ENCODE data around the gene ASB18.
A peak's percentile ranks its signal among the peaks of the same experiment; 100 is the strongest.

The ASB18 gene

GRCh38 chr2:236208019-236208926, 55.9 kb downstream of the ASB18 start:
- no peak for DNase-seq (ENCODE audit: low read depth, low spot score)

DNA sequence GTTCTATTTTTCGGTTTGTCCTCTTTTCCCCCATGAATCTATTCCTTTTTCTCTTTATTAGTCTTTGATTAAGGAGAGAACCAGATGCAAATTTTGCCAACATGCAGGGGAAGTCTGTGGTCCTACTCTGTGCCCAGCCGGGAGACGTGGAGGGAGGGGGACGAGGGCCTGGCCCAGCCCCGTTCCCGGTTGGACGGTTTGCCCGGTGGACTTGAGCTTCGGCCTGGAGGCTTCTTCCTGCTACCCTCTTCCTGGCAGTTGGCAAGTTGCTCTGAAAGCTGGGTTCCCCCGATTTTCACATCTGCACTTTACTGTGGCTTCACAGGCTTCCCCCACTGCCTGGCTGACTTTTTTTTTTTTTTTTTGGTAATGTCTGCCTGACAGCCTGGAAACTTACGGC, 56.7 kb downstream of the ASB18 start:
- no peak for DNase-seq (ENCODE audit: low read depth, low spot score)

- DNase-seq (ENCODE audit: low read depth, low spot score), result no peak
Observed at GRCh38 chr2:236205867-236206645, 58.1 kb downstream of the ASB18 start.

DNA sequence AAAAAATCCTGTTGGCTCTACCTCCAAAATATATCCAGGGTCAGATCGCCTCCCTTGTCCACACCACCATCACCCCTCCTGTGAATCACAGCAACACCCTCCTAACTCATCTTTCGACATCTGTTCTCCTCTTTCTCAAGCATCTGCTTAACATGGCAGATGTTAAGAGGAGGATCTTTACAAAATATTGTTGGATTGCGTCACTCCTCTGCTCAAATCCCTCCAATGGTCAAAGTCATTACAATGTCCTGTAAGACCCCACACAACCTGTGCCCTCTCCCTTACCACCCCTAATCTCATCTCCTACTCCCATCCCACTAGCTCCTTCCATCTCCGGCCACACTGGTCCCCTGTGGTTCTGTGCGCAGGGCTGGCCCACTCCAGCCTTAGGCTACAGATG, 59.3 kb downstream of the ASB18 start:
- no peak for DNase-seq (ENCODE audit: low read depth, low spot score)

- DNase-seq (ENCODE audit: low read depth, low spot score), result no peak
Observed at GRCh38 chr2:236200378-236200777, 63.8 kb downstream of the ASB18 start.

GRCh38 chr2:236196366-236196765, 67.8 kb downstream of the ASB18 start:
- DNase-seq (ENCODE audit: low read depth, low spot score), result no peak

- DNase-seq (ENCODE audit: low read depth, low spot score), result no peak
Observed at GRCh38 chr2:236195726-236196125, 68.5 kb downstream of the ASB18 start.

- no peak for DNase-seq (ENCODE audit: low read depth, low spot score)
Observed at GRCh38 chr2:236194786-236195185, 69.4 kb downstream of the ASB18 start.

DNA sequence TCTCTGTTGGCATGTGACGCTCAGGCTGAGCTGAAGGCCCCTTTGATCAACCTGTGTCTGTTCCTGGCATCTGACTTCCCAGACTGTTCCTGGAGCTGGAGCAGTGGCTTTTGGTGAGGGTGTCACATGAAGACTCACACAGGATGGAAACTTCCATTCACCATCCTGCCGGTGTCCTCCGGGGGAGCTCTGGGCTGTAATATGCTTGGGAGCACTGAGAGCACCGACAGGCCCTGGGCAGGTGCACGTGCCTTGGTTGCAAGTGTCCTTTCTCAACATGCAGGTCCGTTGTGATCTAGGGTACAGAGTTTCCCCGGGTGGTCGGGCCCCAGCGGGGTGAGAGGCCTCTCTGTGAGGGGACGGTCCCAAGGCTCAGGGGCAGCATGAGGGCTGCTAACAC, 71.2 kb downstream of the ASB18 start:
- DNase-seq (ENCODE audit: low read depth, low spot score), result no peak

- no peak for DNase-seq (ENCODE audit: low read depth, low spot score)
Observed at GRCh38 chr2:236190674-236191073, 73.5 kb downstream of the ASB18 start.

DNA sequence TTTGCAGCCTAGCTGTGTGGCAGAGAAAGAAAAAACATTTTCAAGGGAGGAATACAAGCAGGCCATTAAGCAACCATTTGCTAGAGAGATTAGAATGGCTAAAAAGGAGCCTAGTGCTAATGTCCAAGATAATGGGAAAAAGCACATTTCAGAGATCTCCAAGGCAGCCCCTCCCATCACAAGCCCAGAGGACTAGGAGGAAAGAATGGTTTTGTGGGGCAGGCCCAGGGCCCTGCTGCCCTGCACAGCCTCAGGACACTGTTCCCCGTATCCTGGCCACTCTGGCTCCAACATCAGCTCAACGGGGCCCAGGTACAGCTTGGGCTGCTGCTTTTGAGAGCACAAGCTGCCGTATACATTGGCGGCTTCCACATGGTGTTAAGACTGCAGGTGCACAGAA, 79.5 kb downstream of the ASB18 start:
- DNase-seq (ENCODE audit: low read depth, low spot score), result no peak

GRCh38 chr2:236180831-236181453, 83.3 kb downstream of the ASB18 start:
- DNase-seq (ENCODE audit: low read depth, low spot score), result peak; percentile 31

GRCh38 chr2:236180076-236180816, 84.0 kb downstream of the ASB18 start:
- no peak for DNase-seq (ENCODE audit: low read depth, low spot score)

DNA sequence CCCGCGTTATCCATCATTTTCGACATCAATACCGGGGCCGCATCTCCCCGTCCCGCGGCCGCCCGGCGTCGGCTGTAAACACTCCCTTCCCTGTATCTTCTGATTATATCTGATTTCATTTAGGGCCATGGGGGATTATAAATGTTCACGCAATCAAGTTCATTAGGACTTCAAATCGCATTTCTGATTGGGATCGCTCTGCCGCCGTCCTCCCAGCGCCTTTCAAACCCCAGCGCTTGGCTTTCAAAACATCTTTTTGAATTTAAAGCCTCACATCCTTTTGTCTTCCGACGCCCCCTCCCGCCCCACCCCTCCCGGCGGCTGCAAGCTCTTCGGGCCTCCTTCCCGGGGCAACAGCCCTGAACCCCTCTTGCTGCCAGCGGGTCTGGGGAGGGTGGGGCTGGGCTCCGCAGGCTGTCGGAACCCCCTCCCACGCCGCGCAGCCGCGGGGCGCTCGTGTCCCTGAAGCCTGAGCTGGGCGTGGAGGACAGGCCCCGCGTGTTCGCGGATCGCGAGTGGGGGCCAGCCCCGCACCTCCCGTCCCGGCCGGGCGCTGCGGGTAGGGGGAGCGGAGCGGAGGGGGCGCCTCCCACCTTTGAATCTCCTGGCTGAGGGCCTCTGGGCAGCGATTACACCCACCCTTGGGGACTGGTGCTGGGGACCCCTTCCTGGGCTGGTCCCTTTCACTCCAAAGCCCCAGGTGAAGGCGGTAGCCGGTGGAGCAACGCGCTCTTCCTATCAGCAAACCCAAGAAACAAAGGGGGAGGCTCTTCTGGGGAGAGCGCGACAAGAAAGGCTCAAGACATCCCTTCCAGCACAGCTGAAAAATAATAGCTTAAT, 84.8 kb downstream of the ASB18 start:
- no peak for DNase-seq (ENCODE audit: low read depth, low spot score)

GRCh38 chr2:236178890-236179235, 85.3 kb downstream of the ASB18 start:
- no peak for DNase-seq (ENCODE audit: low read depth, low spot score)

GRCh38 chr2:236177967-236178889, 86.0 kb downstream of the ASB18 start:
- DNase-seq (ENCODE audit: low read depth, low spot score), result no peak

- no peak for DNase-seq (ENCODE audit: low read depth, low spot score)
Observed at GRCh38 chr2:236177604-236177966, 86.6 kb downstream of the ASB18 start.

DNA sequence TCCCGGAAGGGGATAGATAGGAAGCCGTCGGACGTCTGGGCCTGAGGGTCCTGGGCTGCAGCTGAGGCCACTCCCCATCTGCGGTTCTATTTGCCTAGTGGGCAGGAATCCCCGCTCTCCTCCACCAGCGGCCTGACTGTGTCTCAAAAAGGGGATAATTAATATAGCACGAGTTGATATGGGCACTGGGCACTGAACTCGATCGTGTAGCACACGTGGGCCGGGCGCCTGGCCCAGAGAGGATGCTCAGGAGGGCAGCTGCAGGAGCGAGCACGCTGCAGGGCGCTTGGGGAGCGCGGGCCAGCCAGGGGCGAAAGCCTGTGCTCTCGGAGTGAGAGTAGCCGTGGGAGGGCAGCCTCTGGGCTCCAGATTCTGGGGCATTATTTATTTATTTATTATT, 87.3 kb downstream of the ASB18 start:
- DNase-seq (ENCODE audit: low read depth, low spot score), result no peak

DNA sequence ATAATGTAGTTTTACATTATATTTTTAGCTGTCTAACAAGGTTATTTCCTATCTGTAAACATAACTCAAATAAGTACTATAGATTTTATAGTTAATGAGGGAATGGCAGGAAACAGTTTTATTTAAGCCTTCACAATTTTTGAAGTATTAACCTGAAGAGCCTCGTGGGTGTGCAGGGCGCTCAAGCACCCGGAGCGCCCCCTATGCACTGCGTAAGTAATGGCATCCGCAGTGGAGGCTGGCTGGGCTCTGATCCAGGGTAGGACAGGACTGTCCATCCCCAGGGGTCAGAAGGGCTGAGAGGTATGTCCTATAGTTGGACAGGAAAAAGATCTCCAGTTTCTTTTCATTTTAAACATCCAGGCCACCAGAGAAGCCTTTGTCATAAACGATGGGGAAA, 87.8 kb downstream of the ASB18 start:
- no peak for DNase-seq (ENCODE audit: low read depth, low spot score)

Measured in smooth muscle cell of the brain vasculature (primary cell).